K562 (cell line): ENCODE data around the gene IPO7. TPM values are rescaled to one million over a fixed set of nuclear protein-coding genes. Genes with fewer than 3 reads are reported as not detected.

Source experiments
- CBX1 ChIP-seq: sonication (generic); IDR thresholded peaks from 2 replicates; pipeline ENCODE4 v1.6.1; 2016; ENCODE audit warnings: antibody characterized with exemption, low read depth, mild to moderate bottlenecking
- CHD1 ChIP-seq: fragments of 200-600 bp; sonication (generic); IDR thresholded peaks from one replicate; pipeline ENCODE4 v1.6.1; 2012; ENCODE audit warnings: mild to moderate bottlenecking, moderate library complexity, low read length, inconsistent platforms
- CREM ChIP-seq: IDR thresholded peaks from 2 replicates; pipeline ENCODE4 v1.6.1; 2014; ENCODE audit warnings: antibody characterized with exemption, low read depth
- CXXC5 ChIP-seq: fragments of 250-450 bp; sonication (Bioruptor Pico); IDR thresholded peaks from 2 replicates; pipeline ENCODE4 v1.8.0; 2022; ENCODE audit warnings: inconsistent platforms, mild to moderate bottlenecking, moderate library complexity
- HDAC8 ChIP-seq: fragments of 450-650 bp; IDR thresholded peaks from 2 replicates; pipeline ENCODE4 v1.6.1; 2016; ENCODE audit warnings: mild to moderate bottlenecking, missing genetic modification characterization, moderate library complexity, missing compliant biosample characterization
- KDM4B ChIP-seq, 2 experiments: fragments of 450-650 bp in 1 of 2; sonication (generic) in 1 of 2; IDR thresholded peaks; 2 replicates each; pipeline ENCODE4 v1.6.1; 2016 to 2017; ENCODE audit warnings: borderline replicate concordance in 2 of 2, antibody characterized with exemption in 1 of 2, low read depth in 1 of 2, mild to moderate bottlenecking in 1 of 2
- NCOA2 ChIP-seq, 2 experiments: fragments of 450-650 bp; IDR thresholded peaks; 2 replicates each; pipeline ENCODE4 v1.6.1; 2018; ENCODE audit warnings: mild to moderate bottlenecking in 2 of 2, moderate library complexity in 1 of 2; ENCODE audit not compliant: partially characterized antibody in 2 of 2
- NCOA4 ChIP-seq: fragments of 450-650 bp; IDR thresholded peaks from 2 replicates; pipeline ENCODE4 v1.6.1; 2018; ENCODE audit warnings: mild to moderate bottlenecking; ENCODE audit not compliant: partially characterized antibody
- NR2F6 ChIP-seq: fragments of 450-650 bp; formaldehyde crosslinking; IDR thresholded peaks from 2 replicates; pipeline ENCODE4 v1.4.0; 2020; ENCODE audit warnings: mild to moderate bottlenecking
- POLR2A ChIP-seq: fragments of 450-650 bp; conservative IDR thresholded peaks from 2 replicates; pipeline ENCODE4 v1.6.1; 2016
- TAF1 ChIP-seq: IDR thresholded peaks from 2 replicates; pipeline ENCODE4 v1.6.1; 2011; ENCODE audit warnings: mild to moderate bottlenecking, low read length, moderate library complexity; ENCODE audit not compliant: insufficient read depth, control insufficient read depth, severe bottlenecking; ENCODE audit errors: extremely low read depth
- TEAD1 ChIP-seq, 2 experiments: fragments of 450-650 bp in 1 of 2; sonication (generic) in 1 of 2; formaldehyde crosslinking; IDR thresholded peaks; 2 replicates each; pipeline versions ENCODE4 v1.4.0 to v1.8.0; 2020 to 2022; ENCODE audit warnings: mild to moderate bottlenecking in 2 of 2, missing genetic modification reagents in 1 of 2
- TEAD4 ChIP-seq, 2 experiments: sonication (generic) in 1 of 2; formaldehyde crosslinking in 1 of 2; IDR thresholded peaks; 2 replicates each; pipeline versions ENCODE4 v1.6.1 to v1.8.0; 2012 to 2022; ENCODE audit warnings: borderline replicate concordance in 1 of 2, inconsistent platforms in 1 of 2, low read length in 1 of 2, mild to moderate bottlenecking in 1 of 2, missing genetic modification reagents in 1 of 2
- YY1 ChIP-seq, 3 experiments: IDR thresholded peaks; 2 replicates each; pipeline ENCODE4 v1.6.1; 2011; ENCODE audit warnings: low read length in 2 of 3, mild to moderate bottlenecking in 2 of 3, moderate library complexity in 2 of 3, borderline replicate concordance in 1 of 3, control low read depth in 1 of 3, low read depth in 1 of 3; ENCODE audit not compliant: insufficient read depth in 3 of 3, insufficient replicate concordance in 2 of 3, control insufficient read depth in 1 of 3, insufficient read length in 1 of 3; ENCODE audit errors: extremely low read depth in 1 of 3
- ZKSCAN3 ChIP-seq: fragments of 250-450 bp; sonication (Bioruptor Pico); IDR thresholded peaks from 2 replicates; pipeline ENCODE4 v1.4.0; 2020
- ZNF143 ChIP-seq: sonication (generic); formaldehyde crosslinking; IDR thresholded peaks from 2 replicates; pipeline ENCODE4 v1.9.0; 2022; ENCODE audit warnings: mild to moderate bottlenecking, missing genetic modification reagents
- ZNF282 ChIP-seq: sonication (generic); formaldehyde crosslinking; IDR thresholded peaks from 2 replicates; pipeline ENCODE4 v1.8.1; 2023; ENCODE audit warnings: missing genetic modification reagents
- ZNF384 ChIP-seq: IDR thresholded peaks from 2 replicates; pipeline ENCODE4 v1.6.1; 2012; ENCODE audit warnings: low read depth, low read length, improper control_type of control experiment
- ZNF830 ChIP-seq: fragments of 250-450 bp; sonication (Bioruptor Pico); IDR thresholded peaks from 2 replicates; pipeline ENCODE4 v1.5.0; 2021; ENCODE audit warnings: mild to moderate bottlenecking
- polyA plus RNA-seq, 8 experiments: library from polyadenylated mRNA; depleted of rRNA in 4 of 8; stranded (reverse) in 5 of 8; unstranded in 3 of 8; fragments of >200 nt; fragmentation: Nextera tagmentation in 2 of 8; fragmentation: Illumina TruSeq in 1 of 8; extraction: Ambion mirVana in 2 of 8; extraction: Trizol in 1 of 8; gene quantifications; 2 replicates each; pipeline versions ENCODE4 v1.2.1 to v1.2.3, GENCODE V29; 2011 to 2014; ENCODE audit warnings: inconsistent platforms in 1 of 8, missing spikeins in 1 of 8
- total RNA-seq, 7 experiments: library from RNA; depleted of rRNA in 6 of 7; stranded (reverse); fragments of >200 nt in 6 of 7; fragmentation: Illumina TruSeq in 2 of 7; extraction: Trizol in 2 of 7; gene quantifications; 2 replicates each; pipeline versions ENCODE4 v1.2.1 to v1.2.3, GENCODE V29; 2011 to 2021; ENCODE audit warnings: low replicate concordance in 1 of 7
- TF ChIP-seq, protein P1 (sequence below): fragments of 250-450 bp; sonication (Bioruptor Pico); IDR thresholded peaks from 2 replicates; pipeline ENCODE4 v1.8.0; 2022; ENCODE audit warnings: moderate library complexity, mild to moderate bottlenecking, inconsistent platforms
- TF ChIP-seq, protein P2 (sequence below): fragments of 200-800 bp; sonication (Bioruptor generic); IDR thresholded peaks from 2 replicates; pipeline ENCODE4 v1.6.1; 2017; ENCODE audit warnings: missing genetic modification characterization, missing compliant biosample characterization
- TF ChIP-seq, protein P3 (sequence below): fragments of 250-450 bp; sonication (Bioruptor Pico); IDR thresholded peaks from 2 replicates; pipeline ENCODE4 v1.4.0; 2020; ENCODE audit warnings: borderline replicate concordance

The IPO7 gene
- total and polyA plus RNA-seq, 9 of the 15 experiments (the other 6 are each of a cell fraction or from before 2014, with no cell fraction given): 23.6 to 138 (median 110) TPM

DNA sequence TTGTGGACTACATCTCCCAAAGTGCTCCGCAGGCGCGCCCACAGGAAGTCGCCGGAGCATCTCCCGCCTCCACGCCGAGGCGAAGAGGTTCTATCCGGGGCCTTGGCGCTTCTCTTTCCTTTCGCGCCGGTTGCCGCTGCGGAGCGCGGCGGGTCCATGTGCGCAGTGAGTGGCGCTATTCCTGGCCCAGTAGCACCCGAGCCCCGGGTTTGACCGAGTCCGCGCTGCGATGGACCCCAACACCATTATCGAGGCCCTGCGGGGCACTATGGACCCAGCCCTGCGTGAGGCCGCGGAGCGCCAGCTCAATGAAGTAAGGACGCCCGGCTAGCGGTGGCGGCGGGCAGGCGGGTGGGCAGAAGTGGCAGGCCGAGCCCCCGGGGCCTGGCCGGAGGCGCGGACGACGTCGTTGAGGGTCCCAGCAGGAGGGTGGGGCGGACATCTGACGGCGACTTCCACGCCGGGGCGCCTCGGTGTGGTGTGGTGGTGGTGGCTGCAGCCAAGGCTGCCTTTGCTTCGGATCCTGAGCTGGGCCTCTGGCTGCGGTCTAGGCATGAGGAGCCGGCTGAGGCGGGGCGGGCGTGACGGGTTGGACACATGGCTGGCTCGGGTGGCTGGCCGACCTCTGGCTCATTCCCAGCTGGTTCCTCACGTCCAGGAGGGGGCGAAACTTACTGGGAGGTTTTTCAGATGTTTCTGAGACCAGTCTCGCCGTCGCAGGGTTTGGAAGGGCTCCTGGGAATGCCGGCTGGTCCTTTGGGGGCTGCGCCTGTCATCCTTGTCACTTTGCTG lies at the start of gene IPO7 (continued):
- TF ChIP-seq KDM4B (IDR thresholded peaks at IDR 0.05; ENCODE audit: borderline replicate concordance in 2 of 2, low read depth in 1 of 2) (peak in 1 of 2 experiments; percentile 76; a peak in 2 of 4 replicates), YY1 (IDR thresholded peaks at IDR 0.05; ENCODE audit: borderline replicate concordance in 1 of 3, control insufficient read depth in 1 of 3, extremely low read depth in 1 of 3, insufficient read depth in 3 of 3, insufficient read length in 1 of 3, insufficient replicate concordance in 2 of 3, low read depth in 1 of 3, low read length in 2 of 3) (peak in 2 of 3 experiments; percentile 52 to 61), CXXC5 (CRISPR knock-in tag) (peak; percentile 88), HDAC8 (tag) (no peak), TEAD4 (IDR thresholded peaks at IDR 0.05; ENCODE audit: low read length) (no peak), TEAD4 (CRISPR knock-in tag; IDR thresholded peaks at IDR 0.05; ENCODE audit: borderline replicate concordance) (0 out of 2 replicates have a peak, but pooled peaks have one; percentile 11), NR2F6 (CRISPR knock-in tag) (no peak), NCOA2 (IDR thresholded peaks at IDR 0.05; ENCODE audit: partially characterized antibody in 2 of 2) (no peak), CREM (peak; percentile 88), ZNF282 (CRISPR knock-in tag) (peak; percentile 55), CBX1 (peak; percentile 33), POLR2A (peak; percentile 97), CHD1 (peak; percentile 60), TAF1 (peak; percentile 92), NCOA4 (no peak), ZKSCAN3 (CRISPR knock-in tag) (no peak), ZNF143 (CRISPR knock-in tag) (peak; percentile 91), ZNF384 (no peak), ZNF830 (CRISPR knock-in tag) (no peak), TEAD1 (CRISPR knock-in tag; IDR thresholded peaks at IDR 0.05) (peak in 1 of 2 experiments; percentile 56; a peak in 1 of 4 replicates)
- TF ChIP-seq, protein P1, sequence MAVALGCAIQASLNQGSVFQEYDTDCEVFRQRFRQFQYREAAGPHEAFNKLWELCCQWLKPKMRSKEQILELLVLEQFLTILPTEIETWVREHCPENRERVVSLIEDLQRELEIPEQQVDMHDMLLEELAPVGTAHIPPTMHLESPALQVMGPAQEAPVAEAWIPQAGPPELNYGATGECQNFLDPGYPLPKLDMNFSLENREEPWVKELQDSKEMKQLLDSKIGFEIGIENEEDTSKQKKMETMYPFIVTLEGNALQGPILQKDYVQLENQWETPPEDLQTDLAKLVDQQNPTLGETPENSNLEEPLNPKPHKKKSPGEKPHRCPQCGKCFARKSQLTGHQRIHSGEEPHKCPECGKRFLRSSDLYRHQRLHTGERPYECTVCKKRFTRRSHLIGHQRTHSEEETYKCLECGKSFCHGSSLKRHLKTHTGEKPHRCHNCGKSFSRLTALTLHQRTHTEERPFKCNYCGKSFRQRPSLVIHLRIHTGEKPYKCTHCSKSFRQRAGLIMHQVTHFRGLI (CRISPR knock-in tag): no peak
- TF ChIP-seq, protein P2, sequence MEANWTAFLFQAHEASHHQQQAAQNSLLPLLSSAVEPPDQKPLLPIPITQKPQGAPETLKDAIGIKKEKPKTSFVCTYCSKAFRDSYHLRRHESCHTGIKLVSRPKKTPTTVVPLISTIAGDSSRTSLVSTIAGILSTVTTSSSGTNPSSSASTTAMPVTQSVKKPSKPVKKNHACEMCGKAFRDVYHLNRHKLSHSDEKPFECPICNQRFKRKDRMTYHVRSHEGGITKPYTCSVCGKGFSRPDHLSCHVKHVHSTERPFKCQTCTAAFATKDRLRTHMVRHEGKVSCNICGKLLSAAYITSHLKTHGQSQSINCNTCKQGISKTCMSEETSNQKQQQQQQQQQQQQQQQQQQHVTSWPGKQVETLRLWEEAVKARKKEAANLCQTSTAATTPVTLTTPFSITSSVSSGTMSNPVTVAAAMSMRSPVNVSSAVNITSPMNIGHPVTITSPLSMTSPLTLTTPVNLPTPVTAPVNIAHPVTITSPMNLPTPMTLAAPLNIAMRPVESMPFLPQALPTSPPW (CRISPR knock-in tag): peak; percentile 66
- TF ChIP-seq, protein P3, sequence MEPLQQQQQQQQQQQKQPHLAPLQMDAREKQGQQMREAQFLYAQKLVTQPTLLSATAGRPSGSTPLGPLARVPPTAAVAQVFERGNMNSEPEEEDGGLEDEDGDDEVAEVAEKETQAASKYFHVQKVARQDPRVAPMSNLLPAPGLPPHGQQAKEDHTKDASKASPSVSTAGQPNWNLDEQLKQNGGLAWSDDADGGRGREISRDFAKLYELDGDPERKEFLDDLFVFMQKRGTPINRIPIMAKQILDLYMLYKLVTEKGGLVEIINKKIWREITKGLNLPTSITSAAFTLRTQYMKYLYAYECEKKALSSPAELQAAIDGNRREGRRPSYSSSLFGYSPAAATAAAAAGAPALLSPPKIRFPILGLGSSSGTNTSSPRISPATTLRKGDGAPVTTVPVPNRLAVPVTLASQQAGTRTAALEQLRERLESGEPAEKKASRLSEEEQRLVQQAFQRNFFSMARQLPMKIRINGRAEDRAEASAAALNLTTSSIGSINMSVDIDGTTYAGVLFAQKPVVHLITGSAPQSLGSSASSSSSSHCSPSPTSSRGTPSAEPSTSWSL (CRISPR knock-in tag): no peak
